GM12878 (cell line): ENCODE results near the gene CD99. TPM values are rescaled to one million over a fixed set of nuclear protein-coding genes. Genes with fewer than 3 reads are reported as not detected.

Source experiments
- ATAC-seq: fragments of 200-7000 bp; cut with Tn5 transposase; 3 replicates; pipeline ENCODE4 v1.9.1; 2020; ENCODE audit warnings: mild to moderate bottlenecking, moderate library complexity
- BruUV-seq: library from RNA; stranded (reverse); fragments of 400-500 nt; replicated peaks from 2 replicates; lab custom pipeline; 2021; lab: Mats Ljungman, UMichigan
- CTCF ChIA-PET: fragments of 300-600 bp; sonication (Branson Sonifier 250); formaldehyde crosslinking; extraction: SDS; loops from one replicate; lab custom pipeline; 2021; ENCODE audit warnings: inconsistent platforms; lab: Yijun Ruan, JAX
- POLR2A ChIA-PET: fragments of 350-600 bp; formaldehyde crosslinking; extraction: SDS; loops from one replicate; lab custom pipeline; 2021; ENCODE audit warnings: inconsistent platforms; lab: Charles Lee
- RAD21 ChIA-PET: fragments of 300-600 bp; sonication (Branson Sonifier 250); formaldehyde crosslinking; loops from one replicate; lab custom pipeline; 2023; ENCODE audit warnings: antibody characterized with exemption; ENCODE audit not compliant: unreplicated experiment; lab: Charles Lee
- SMC1A ChIA-PET: fragments of 300-600 bp; sonication (Branson Sonifier 250); formaldehyde crosslinking; loops from one replicate; lab custom pipeline; 2023; ENCODE audit not compliant: unreplicated experiment, uncharacterized antibody; lab: Charles Lee
- DNase-seq: peaks from one replicate; pipeline ENCODE4 v3.0.0-alpha.2; 2011; ENCODE audit warnings: low read depth, low spot score
- FAIRE-seq: peaks from 3 replicates; lab custom pipeline; 2011; peaks lifted over from hg19 to GRCh38; lab: Jason Lieb, UNC
- H2AFZ ChIP-seq: 2 replicates; pipeline ENCODE4 v1.6.0; 2011; ENCODE audit warnings: low read depth, low read length, control low read depth; ENCODE audit not compliant: control insufficient read depth
- H3K27ac ChIP-seq: 2 replicates; pipeline ENCODE4 v1.5.1; 2011; ENCODE audit warnings: control low read depth; ENCODE audit not compliant: control insufficient read depth, insufficient read depth
- H3K27me3 ChIP-seq, 2 experiments: replicated peaks in 1 of 2; 2 replicates each; pipeline versions ENCODE4 v1.6.0 to v1.6.1; 2011; ENCODE audit warnings: low read length in 1 of 2; ENCODE audit not compliant: control insufficient read depth in 2 of 2, insufficient read depth in 2 of 2
- H3K36me3 ChIP-seq, 2 experiments: 2 replicates each; pipeline ENCODE4 v1.5.1; 2011; ENCODE audit warnings: low read length in 1 of 2; ENCODE audit not compliant: control insufficient read depth in 2 of 2, insufficient read depth in 2 of 2
- H3K4me1 ChIP-seq: 2 replicates; pipeline ENCODE4 v1.6.1; 2011; ENCODE audit warnings: mild to moderate bottlenecking, low read length, moderate library complexity, mixed read lengths; ENCODE audit not compliant: control insufficient read depth, insufficient read depth
- H3K4me2 ChIP-seq: 2 replicates; pipeline ENCODE4 v1.6.0; 2011; ENCODE audit warnings: control low read depth; ENCODE audit not compliant: control insufficient read depth, insufficient read depth
- H3K4me3 ChIP-seq: fragments of 200-600 bp; sonication (generic); 2 replicates; pipeline ENCODE4 v1.5.1; 2016
- H3K79me2 ChIP-seq: 2 replicates; pipeline ENCODE4 v1.6.0; 2011; ENCODE audit warnings: low read length; ENCODE audit not compliant: control insufficient read depth, insufficient read depth
- H3K9ac ChIP-seq: 2 replicates; pipeline ENCODE4 v1.8.0; 2011; ENCODE audit warnings: low read length, control low read depth, mixed read lengths; ENCODE audit not compliant: control insufficient read depth, insufficient read depth
- H3K9me3 ChIP-seq: replicated peaks from 3 replicates; pipeline ENCODE4 v1.5.1; 2011; ENCODE audit warnings: mild to moderate bottlenecking, low read length; ENCODE audit not compliant: control insufficient read depth, insufficient read depth
- H4K20me1 ChIP-seq: 2 replicates; pipeline ENCODE4 v1.6.0; 2011; ENCODE audit not compliant: control insufficient read depth, insufficient read depth
- ATF3 ChIP-seq: IDR thresholded peaks from 2 replicates; pipeline ENCODE4 v1.6.1; 2011; ENCODE audit warnings: low read depth, mild to moderate bottlenecking, low read length, moderate library complexity, borderline replicate concordance; ENCODE audit errors: extremely low read depth
- BCL3 ChIP-seq: IDR thresholded peaks from 2 replicates; pipeline ENCODE4 v1.6.1; 2011; ENCODE audit warnings: borderline replicate concordance, low read depth, mild to moderate bottlenecking, moderate library complexity, low read length; ENCODE audit not compliant: insufficient read depth, poor library complexity, severe bottlenecking
- CHD1 ChIP-seq: IDR thresholded peaks from 2 replicates; pipeline ENCODE4 v1.6.1; 2012; ENCODE audit warnings: low read depth, low read length, improper control_type of control experiment
- EP300 ChIP-seq, 2 experiments: fragments of 150-350 bp in 1 of 2; IDR thresholded peaks; 2 replicates each; pipeline ENCODE4 v1.6.1; 2011 to 2012; ENCODE audit warnings: low read depth in 2 of 2, low read length in 2 of 2, borderline replicate concordance in 1 of 2, improper control_type of control experiment in 1 of 2, inconsistent platforms in 1 of 2; ENCODE audit not compliant: control insufficient read depth in 1 of 2
- FOXM1 ChIP-seq: IDR thresholded peaks from 2 replicates; pipeline ENCODE4 v1.6.1; 2012; ENCODE audit warnings: low read depth, mild to moderate bottlenecking, inconsistent platforms, low read length, moderate library complexity
- HDAC2 ChIP-seq: fragments of 200-600 bp; sonication (generic); IDR thresholded peaks from 2 replicates; pipeline ENCODE4 v1.6.1; 2017
- MAX ChIP-seq: IDR thresholded peaks from 2 replicates; pipeline ENCODE4 v1.6.1; 2012; ENCODE audit warnings: low read depth, low read length, improper control_type of control experiment
- NFIC ChIP-seq: IDR thresholded peaks from 2 replicates; pipeline ENCODE4 v1.6.1; 2012; ENCODE audit warnings: low read depth, mild to moderate bottlenecking, inconsistent platforms, low read length, moderate library complexity
- PBX3 ChIP-seq: IDR thresholded peaks from 2 replicates; pipeline ENCODE4 v1.6.1; 2011; ENCODE audit warnings: mild to moderate bottlenecking, low read depth, low read length, moderate library complexity; ENCODE audit not compliant: insufficient replicate concordance
- POLR2A ChIP-seq: IDR thresholded peaks from 2 replicates; pipeline ENCODE4 v1.6.1; 2011; ENCODE audit warnings: low read depth, mild to moderate bottlenecking, low read length
- RBBP5 ChIP-seq: fragments of 200-600 bp; sonication (generic); conservative IDR thresholded peaks from 2 replicates; pipeline ENCODE4 v1.6.1; 2016
- RUNX3 ChIP-seq: IDR thresholded peaks from 2 replicates; pipeline ENCODE4 v1.6.1; 2012; ENCODE audit warnings: low read length, inconsistent platforms
- SKIL ChIP-seq: fragments of 450-650 bp; IDR thresholded peaks from 2 replicates; pipeline ENCODE4 v1.6.1; 2017; ENCODE audit warnings: mild to moderate bottlenecking, low read depth, inconsistent platforms; ENCODE audit not compliant: poor library complexity, severe bottlenecking
- SRF ChIP-seq, 2 experiments: IDR thresholded peaks; 2 replicates each; pipeline ENCODE4 v1.6.1; 2011; ENCODE audit warnings: low read depth in 2 of 2, low read length in 2 of 2, mild to moderate bottlenecking in 1 of 2, moderate library complexity in 1 of 2
- TARDBP ChIP-seq: IDR thresholded peaks from 2 replicates; pipeline ENCODE4 v1.6.1; 2016; ENCODE audit warnings: borderline replicate concordance
- USF2 ChIP-seq: IDR thresholded peaks from 2 replicates; pipeline ENCODE4 v1.6.1; 2011; ENCODE audit warnings: low read depth, low read length, improper control_type of control experiment, borderline replicate concordance
- YBX1 ChIP-seq: fragments of 450-650 bp; IDR thresholded peaks from 2 replicates; pipeline ENCODE4 v1.6.1; 2016; ENCODE audit warnings: antibody characterized with exemption
- WGBS: methylation state at CpG from one replicate; pipeline ENCODE4 v1.1.6; 2016; ENCODE audit warnings: low lambda C conversion rate; ENCODE audit not compliant: insufficient replicate concordance, insufficient coverage; ENCODE audit errors: missing lambda C conversion rate; 5-methylcytosine and 5-hydroxymethylcytosine counted together
- in situ Hi-C: fragments of 300-500 bp; cut with MboI; formaldehyde crosslinking; loops from 9 replicates; pipeline ENCODE4 v1.14.3; 2018; ENCODE audit warnings: mixed read lengths
- intact Hi-C: fragments of 100-400 bp; cut with micrococcal nuclease; formaldehyde crosslinking; loops from one replicate; pipeline ENCODE4 v1.14.2; 2022; ENCODE audit not compliant: unreplicated experiment
- polyA plus RNA-seq, 11 experiments: library from polyadenylated mRNA; depleted of rRNA in 4 of 11; unstranded in 6 of 11; stranded (reverse) in 5 of 11; fragments of >200 nt; fragmentation: Nextera tagmentation in 4 of 11; fragmentation: Illumina TruSeq in 1 of 11; extraction: Ambion mirVana in 4 of 11; extraction: Trizol in 1 of 11; gene quantifications; 1 replicate in 1 of 11; 2 replicates in 10 of 11; pipeline versions ENCODE4 v1.2.1 to v1.2.3, GENCODE V29; 2011 to 2016; ENCODE audit warnings: inconsistent platforms in 2 of 11, missing spikeins in 2 of 11, low read depth in 1 of 11
- total RNA-seq, 4 experiments: library from RNA; depleted of rRNA in 3 of 4; stranded (reverse); fragments of >200 nt in 3 of 4; fragmentation: Illumina TruSeq in 1 of 4; extraction: Trizol in 1 of 4; gene quantifications; 2 replicates each; pipeline versions ENCODE4 v1.2.1 to v1.2.3, GENCODE V29; 2013 to 2021

Gene CD99
- total and polyA plus RNA-seq, 10 of the 15 experiments (the other 5 are each of a cell fraction or from before 2014, with no cell fraction given): 24.8 to 242 (median 158) TPM

GRCh38 chrX:2682565-2683177, 8.4 kb upstream of the CD99 start:
- no peak overlapping the region for H3K27ac ChIP-seq
- H3K4me1 ChIP-seq: no peaks in the 10 kb centered on the region
- H3K36me3 ChIP-seq: no peaks in the 10 kb centered on the region
- ChIA-PET SMC1A (no interaction called here), POLR2A (no interaction called here), RAD21 (no interaction called here), CTCF (no interaction called here)
- H2AFZ ChIP-seq: no peak overlapping the region
- 34% methylated on average over 6 of the region's 6 CpGs for WGBS
- H3K79me2 ChIP-seq: no peaks in the 10 kb centered on the region
- FAIRE-seq: no peak
- intact Hi-C loops: no loop called here
- H3K4me2 ChIP-seq: no peak overlapping the region
- DNase-seq: no peak
- H3K9me3 ChIP-seq: no peaks in the 10 kb centered on the region
- TF ChIP-seq SRF (IDR thresholded peaks at IDR 0.05; ENCODE audit: low read depth in 2 of 2, low read length in 2 of 2) (no peak), TARDBP (no peak), ATF3 (no peak), EP300 (IDR thresholded peaks at IDR 0.05; ENCODE audit: borderline replicate concordance in 1 of 2, control insufficient read depth in 1 of 2, low read depth in 2 of 2, low read length in 2 of 2) (no peak), MAX (no peak), HDAC2 (no peak), YBX1 (no peak), RUNX3 (no peak), PBX3 (no peak), RBBP5 (no peak), SKIL (no peak), CHD1 (no peak), POLR2A (no peak), BCL3 (no peak), FOXM1 (no peak), USF2 (no peak), NFIC (no peak)
- BruUV-seq: no TSS peak
- H3K27me3 ChIP-seq: no peaks in the 10 kb centered on the region
- H3K4me3 ChIP-seq: no peak overlapping the region
- no peak overlapping the region for H3K9ac ChIP-seq
- ATAC-seq: no peak
- H4K20me1 ChIP-seq: no peaks in the 10 kb centered on the region
- in situ Hi-C loops: no loop called here
